Uterus (tissue), 4 donors: ENCODE data around the gene ZNF783. TPM values are rescaled to one million over a fixed set of nuclear protein-coding genes. Genes with fewer than 3 reads are reported as not detected.
"Not testable (repeated sequence)": the region's sequence is repeated elsewhere in the genome, so short reads cannot be mapped to it uniquely, and the experiment has no call there.

Source experiments
- DNase-seq, 2 donors: peaks; one replicate each; pipeline ENCODE4 v3.0.0-alpha.2; 2019 to 2020
- H3K27ac ChIP-seq, 2 donors: fragments of 200-600 bp; sonication (generic); 1 replicate in 1 of 2; 2 replicates in 1 of 2; pipeline ENCODE4 v1.5.1; 2016 to 2018
- H3K27me3 ChIP-seq, 2 donors: fragments of 200-600 bp; sonication (generic); one replicate each; pipeline ENCODE4 v1.5.1; 2018 to 2019; ENCODE audit warnings: control low read depth in 1 of 2
- H3K36me3 ChIP-seq, 2 donors: fragments of 200-600 bp; sonication (generic); one replicate each; pipeline ENCODE4 v1.5.1; 2019; ENCODE audit warnings: control low read depth in 1 of 2
- H3K4me1 ChIP-seq, 2 donors: fragments of 200-600 bp; sonication (generic); one replicate each; pipeline ENCODE4 v1.5.1; 2018 to 2019; ENCODE audit warnings: control low read depth in 1 of 2
- H3K4me3 ChIP-seq, 2 donors: fragments of 200-600 bp; sonication (generic); 1 replicate in 1 of 2; 2 replicates in 1 of 2; pipeline ENCODE4 v1.5.1; 2018 to 2019; ENCODE audit warnings: mild to moderate bottlenecking in 1 of 2
- H3K9me3 ChIP-seq, 2 donors: fragments of 200-600 bp; sonication (generic); one replicate each; pipeline ENCODE4 v1.5.1; 2019; ENCODE audit warnings: control low read depth in 1 of 2
- CTCF ChIP-seq, 4 experiments: fragments of 200-600 bp in 2 of 4; fragments of 450-650 bp in 2 of 4; sonication (generic) in 2 of 4; IDR thresholded peaks; one replicate each; pipeline ENCODE4 v1.5.1; 2016 to 2019; ENCODE audit warnings: antibody characterized with exemption in 4 of 4, mild to moderate bottlenecking in 2 of 4, moderate library complexity in 1 of 4
- POLR2A ChIP-seq, 2 donors: fragments of 450-650 bp; IDR thresholded peaks; one replicate each; pipeline ENCODE4 v1.6.1; 2016; ENCODE audit warnings: antibody characterized with exemption in 2 of 2, mild to moderate bottlenecking in 1 of 2, moderate library complexity in 1 of 2
- intact Hi-C: fragments of 100-400 bp; cut with DNase I; formaldehyde crosslinking; loops from one replicate; pipeline ENCODE4 v1.15.1; 2023; ENCODE audit warnings: low total_unique reads
- total RNA-seq, 4 donors: library from RNA; depleted of rRNA in 3 of 4; stranded (reverse); fragments of >200 nt in 3 of 4; gene quantifications; one replicate each; pipeline versions ENCODE4 v1.1.0 to v1.2.4, GENCODE V29; 2014 to 2023
- donor health status: DM: yes; HTN: yes; CAD: no.

Gene ZNF783
- total RNA-seq, 4 donors from 2014 or later: 2.6 to 26.7 (median 19.3) TPM

- Histone ChIP-seq H3K36me3 (no peaks in the 10 kb centered on the region), H3K4me3 (no peak overlapping the region), H3K4me1 (no peaks in the 10 kb centered on the region), H3K27me3 (no peaks in the 10 kb centered on the region), H3K27ac (no peak overlapping the region), H3K9me3 (no peaks in the 10 kb centered on the region)
- intact Hi-C loops: no loop called here
- TF ChIP-seq CTCF (IDR thresholded peaks at IDR 0.05): no peak
- no peak for TF ChIP-seq POLR2A (IDR thresholded peaks at IDR 0.05)
- DNase-seq: no peak
These were observed 13.2 kb upstream of the ZNF783 start for GRCh38 chr7:149248777-149249176.

GRCh38 chr7:149250151-149250550, 11.8 kb upstream of the ZNF783 start:
- H3K4me3 ChIP-seq, H3K27me3 ChIP-seq, H3K27ac ChIP-seq, H3K9me3 ChIP-seq, H3K36me3 ChIP-seq, intact Hi-C loops, H3K4me1 ChIP-seq, DNase-seq: not testable (repeated sequence)

- H3K4me1 ChIP-seq, H3K27ac ChIP-seq, H3K27me3 ChIP-seq, H3K36me3 ChIP-seq, H3K4me3 ChIP-seq, DNase-seq, intact Hi-C loops, H3K9me3 ChIP-seq: not testable (repeated sequence)
These were observed 10.5 kb upstream of the ZNF783 start for GRCh38 chr7:149251518-149251917.

DNA sequence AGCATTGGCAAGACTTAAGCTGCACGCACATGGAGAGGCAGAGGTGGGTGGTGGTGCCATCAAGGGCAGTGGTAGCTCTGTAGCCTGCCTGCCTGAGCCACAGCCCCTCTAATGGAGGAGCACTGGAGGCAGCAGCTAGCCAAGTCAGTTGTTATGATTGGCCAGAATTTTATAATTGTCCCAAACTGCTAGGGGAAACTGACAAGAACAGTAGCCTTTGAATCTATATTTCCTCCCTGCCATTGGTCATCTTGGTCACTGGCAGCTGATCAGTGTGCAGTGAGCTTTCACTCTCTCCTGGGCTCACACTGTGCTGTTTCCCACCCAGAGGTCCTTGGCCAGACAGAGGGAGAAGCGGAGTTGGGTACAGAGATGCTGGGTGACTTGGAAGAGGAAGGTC, 9.6 kb upstream of the ZNF783 start:
- no peak overlapping the region for H3K27ac ChIP-seq
- H3K27me3 ChIP-seq: no peaks in the 10 kb centered on the region
- intact Hi-C loops: no loop called here
- H3K9me3 ChIP-seq: no peaks in the 10 kb centered on the region
- TF ChIP-seq CTCF (IDR thresholded peaks at IDR 0.05) (no peak), POLR2A (IDR thresholded peaks at IDR 0.05) (no peak)
- no peaks in the 10 kb centered on the region for H3K36me3 ChIP-seq
- no peak for DNase-seq
- no peak overlapping the region for H3K4me3 ChIP-seq
- H3K4me1 ChIP-seq: no peaks in the 10 kb centered on the region

- H3K27me3 ChIP-seq: no peaks in the 10 kb centered on the region
- DNase-seq: no peak
- no peaks in the 10 kb centered on the region for H3K36me3 ChIP-seq
- TF ChIP-seq POLR2A (IDR thresholded peaks at IDR 0.05): no peak
- H3K27ac ChIP-seq: no peak overlapping the region
- no peaks in the 10 kb centered on the region for H3K4me1 ChIP-seq
- no peak overlapping the region for H3K4me3 ChIP-seq
- no peaks in the 10 kb centered on the region for H3K9me3 ChIP-seq
- intact Hi-C loops: no loop called here
These were observed 8.3 kb upstream of the ZNF783 start for GRCh38 chr7:149253665-149254064.

DNA sequence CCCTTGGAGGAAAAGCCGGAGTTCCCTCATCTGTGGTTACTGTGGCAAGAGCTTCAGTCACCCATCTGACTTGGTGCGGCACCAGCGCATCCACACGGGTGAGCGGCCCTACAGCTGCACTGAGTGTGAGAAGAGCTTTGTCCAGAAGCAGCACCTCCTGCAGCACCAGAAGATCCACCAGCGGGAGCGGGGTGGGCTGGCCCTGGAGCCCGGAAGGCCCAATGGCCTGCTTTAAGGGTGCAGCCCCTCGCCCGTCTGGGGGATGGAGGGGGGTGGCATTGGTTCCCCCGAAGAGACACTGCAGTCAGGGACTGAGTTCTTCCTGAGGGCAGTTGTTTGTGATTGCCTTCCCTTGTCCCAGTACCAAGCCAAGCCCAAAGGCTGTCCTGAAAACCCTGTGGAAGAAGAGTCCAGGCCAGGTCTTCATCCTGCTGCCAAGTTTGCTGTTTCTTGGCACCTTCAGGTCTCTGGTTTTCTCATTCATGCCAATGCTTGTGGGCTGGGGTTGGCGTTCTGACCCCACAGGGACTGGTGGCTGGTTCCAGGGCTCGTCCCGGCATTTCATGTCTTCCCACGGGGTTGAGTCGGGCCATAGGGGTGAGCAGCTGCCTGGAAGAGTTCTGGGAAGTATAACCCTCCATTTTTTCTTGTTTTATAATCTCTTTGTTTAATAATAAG, 7.7 kb upstream of the ZNF783 start:
- no peaks in the 10 kb centered on the region for H3K27me3 ChIP-seq
- intact Hi-C loops: no loop called here
- TF ChIP-seq POLR2A (IDR thresholded peaks at IDR 0.05) (no peak), CTCF (IDR thresholded peaks at IDR 0.05) (no peak)
- no peak overlapping the region for H3K4me3 ChIP-seq
- H3K9me3 ChIP-seq: no peaks in the 10 kb centered on the region
- H3K36me3 ChIP-seq: no peaks in the 10 kb centered on the region
- no peaks in the 10 kb centered on the region for H3K4me1 ChIP-seq
- no peak overlapping the region for H3K27ac ChIP-seq
- DNase-seq: no peak

GRCh38 chr7:149255174-149255573, 6.8 kb upstream of the ZNF783 start:
- Histone ChIP-seq H3K27me3 (no peaks in the 10 kb centered on the region), H3K4me1 (no peaks in the 10 kb centered on the region), H3K27ac (no peak overlapping the region), H3K4me3 (no peak overlapping the region), H3K36me3 (no peaks in the 10 kb centered on the region), H3K9me3 (no peaks in the 10 kb centered on the region)
- TF ChIP-seq CTCF (IDR thresholded peaks at IDR 0.05): no peak
- TF ChIP-seq POLR2A (IDR thresholded peaks at IDR 0.05): no peak
- DNase-seq: no peak
- intact Hi-C loops: no loop called here
